DND-41 (cell line): Measurements from ENCODE around the gene ADARB2.

ENCODE experiments used
- EZH2 ChIP-seq: IDR thresholded peaks from 3 replicates; pipeline ENCODE4 v1.6.1; 2012; ENCODE audit warnings: borderline replicate concordance, low read depth, mild to moderate bottlenecking, moderate library complexity, low read length, inconsistent platforms; ENCODE audit not compliant: severe bottlenecking
- TF ChIP-seq, protein P1 (sequence below): IDR thresholded peaks from 2 replicates; pipeline ENCODE4 v1.5.1; 2012; ENCODE audit warnings: borderline replicate concordance, low read length, moderate library complexity, mild to moderate bottlenecking; ENCODE audit not compliant: poor library complexity, severe bottlenecking; ENCODE audit errors: extremely low read depth

DNA sequence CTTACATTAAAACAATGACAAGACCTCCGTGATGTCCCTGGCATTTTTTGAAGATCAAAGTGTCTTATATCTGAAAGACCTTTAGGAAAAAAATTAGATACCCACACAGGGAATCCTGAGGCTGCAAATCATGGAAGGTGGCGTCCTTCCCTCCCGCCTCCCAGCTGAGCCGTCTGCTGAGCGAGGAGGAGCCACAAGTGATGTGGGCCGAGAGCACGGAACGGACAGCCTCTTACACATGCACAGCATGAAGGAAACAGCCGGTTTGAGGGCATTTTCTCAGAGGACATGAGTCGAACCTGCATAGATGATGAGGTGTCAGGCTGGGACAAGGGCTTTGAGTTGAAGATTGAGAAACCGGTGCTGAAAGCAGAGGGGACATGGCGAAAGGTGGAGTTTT is 163.3 kb downstream of the ADARB2 start:
- TF ChIP-seq, protein P1, sequence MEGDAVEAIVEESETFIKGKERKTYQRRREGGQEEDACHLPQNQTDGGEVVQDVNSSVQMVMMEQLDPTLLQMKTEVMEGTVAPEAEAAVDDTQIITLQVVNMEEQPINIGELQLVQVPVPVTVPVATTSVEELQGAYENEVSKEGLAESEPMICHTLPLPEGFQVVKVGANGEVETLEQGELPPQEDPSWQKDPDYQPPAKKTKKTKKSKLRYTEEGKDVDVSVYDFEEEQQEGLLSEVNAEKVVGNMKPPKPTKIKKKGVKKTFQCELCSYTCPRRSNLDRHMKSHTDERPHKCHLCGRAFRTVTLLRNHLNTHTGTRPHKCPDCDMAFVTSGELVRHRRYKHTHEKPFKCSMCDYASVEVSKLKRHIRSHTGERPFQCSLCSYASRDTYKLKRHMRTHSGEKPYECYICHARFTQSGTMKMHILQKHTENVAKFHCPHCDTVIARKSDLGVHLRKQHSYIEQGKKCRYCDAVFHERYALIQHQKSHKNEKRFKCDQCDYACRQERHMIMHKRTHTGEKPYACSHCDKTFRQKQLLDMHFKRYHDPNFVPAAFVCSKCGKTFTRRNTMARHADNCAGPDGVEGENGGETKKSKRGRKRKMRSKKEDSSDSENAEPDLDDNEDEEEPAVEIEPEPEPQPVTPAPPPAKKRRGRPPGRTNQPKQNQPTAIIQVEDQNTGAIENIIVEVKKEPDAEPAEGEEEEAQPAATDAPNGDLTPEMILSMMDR, result no peak
- no peak for TF ChIP-seq EZH2
